Naive B cell (primary cell): ENCODE data around the gene MBP. TPM values are rescaled to one million over a fixed set of nuclear protein-coding genes. Genes with fewer than 3 reads are reported as not detected.
A peak's percentile ranks its signal among the peaks of the same experiment; 100 is the strongest.

Source experiments
- ATAC-seq, 2 donors: fragments of 150-1000 bp; cut with Tn5 transposase; 2 replicates each; pipeline ENCODE4 v1.10.0; 2021; ENCODE audit warnings: low read depth in 2 of 2, mild to moderate bottlenecking in 2 of 2, moderate library complexity in 2 of 2
- DNase-seq: peaks from one replicate; pipeline ENCODE4 v3.0.0; 2022
- H3K27ac Mint-ChIP-seq, 6 donors: one replicate each; pipeline ENCODE4 v1.8.0; 2020 to 2022; ENCODE audit warnings: mild to moderate bottlenecking in 6 of 6, mixed read lengths in 6 of 6, moderate library complexity in 5 of 6, inconsistent platforms in 2 of 6
- H3K27me3 Mint-ChIP-seq, 3 donors: one replicate each; pipeline ENCODE4 v1.8.0; 2021 to 2022; ENCODE audit warnings: mixed read lengths in 3 of 3, mild to moderate bottlenecking in 1 of 3
- H3K36me3 Mint-ChIP-seq, 2 donors: one replicate each; pipeline ENCODE4 v1.8.0; 2020 to 2022; ENCODE audit warnings: mixed read lengths in 2 of 2, inconsistent platforms in 1 of 2, mild to moderate bottlenecking in 1 of 2
- H3K4me1 Mint-ChIP-seq, 3 donors: one replicate each; pipeline ENCODE4 v1.8.0; 2020 to 2022; ENCODE audit warnings: mixed read lengths in 3 of 3, inconsistent platforms in 1 of 3, mild to moderate bottlenecking in 1 of 3, moderate library complexity in 1 of 3
- H3K4me3 Mint-ChIP-seq, 8 donors: one replicate each; pipeline ENCODE4 v1.8.0; 2020 to 2022; ENCODE audit warnings: mild to moderate bottlenecking in 8 of 8, mixed read lengths in 8 of 8, moderate library complexity in 8 of 8, inconsistent platforms in 2 of 8
- H3K9me3 Mint-ChIP-seq, 7 donors: one replicate each; pipeline ENCODE4 v1.8.0; 2020 to 2022; ENCODE audit warnings: mixed read lengths in 7 of 7, mild to moderate bottlenecking in 5 of 7, inconsistent platforms in 2 of 7, moderate library complexity in 1 of 7
- polyA plus RNA-seq, 6 donors: library from polyadenylated mRNA; unstranded; fragments of 300-500 nt; fragmentation: Illumina TruSeq; gene quantifications; one replicate each; pipeline ENCODE4 v1.2.3, GENCODE V29; 2021; ENCODE audit warnings: low read depth in 6 of 6

The MBP gene
- polyA plus RNA-seq, 6 donors from 2014 or later, result 35.4 to 69.2 (median 66.6) TPM

- Mint-ChIP-seq H3K9me3 (no peaks in the 10 kb centered on the region), H3K4me1 (no peaks in the 10 kb centered on the region), H3K27ac (no peak overlapping the region), H3K27me3 (no peaks in the 10 kb centered on the region), H3K36me3 (peaks cover 7 to 26% of the 10 kb centered on the region in 2 donors), H3K4me3 (no peak overlapping the region)
- DNase-seq, result no peak
- no peak for ATAC-seq
Observed at GRCh38 chr18:76935722-76936337, 196.8 kb downstream of the MBP start.

GRCh38 chr18:76932026-76932819 lies 200.4 kb downstream of the MBP start:
- no peaks in the 10 kb centered on the region for H3K4me1 Mint-ChIP-seq
- ATAC-seq (no peak), DNase-seq (no peak)
- no peak overlapping the region for H3K4me3 Mint-ChIP-seq
- no peaks in the 10 kb centered on the region for H3K9me3 Mint-ChIP-seq
- peak overlapping the region in 3 of 6 donors; percentile 39 to 70 (median 48) for H3K27ac Mint-ChIP-seq
- H3K36me3 Mint-ChIP-seq, result peaks cover 18 to 32% of the 10 kb centered on the region in 2 donors
- no peaks in the 10 kb centered on the region for H3K27me3 Mint-ChIP-seq

- H3K4me3 Mint-ChIP-seq, result no peak overlapping the region
- H3K9me3 Mint-ChIP-seq, result no peaks in the 10 kb centered on the region
- DNase-seq (no peak), ATAC-seq (no peak)
- peaks cover 0 to 5% (median 0%) of the 10 kb centered on the region in 3 donors for H3K4me1 Mint-ChIP-seq
- H3K36me3 Mint-ChIP-seq, result peaks cover 18 to 26% of the 10 kb centered on the region in 2 donors
- H3K27ac Mint-ChIP-seq, result no peak overlapping the region
- H3K27me3 Mint-ChIP-seq, result no peaks in the 10 kb centered on the region
Observed at GRCh38 chr18:76931171-76931570, 201.4 kb downstream of the MBP start.

Other genes starting within 250 kb of the MBP start
- gene GALR1, start 117.1 kb upstream of the MBP start, polyA plus RNA-seq, result not detected